GM18499 (cell line): ENCODE measurements around the gene DPP6.
"Not testable (repeated sequence)": the region's sequence is repeated elsewhere in the genome, so short reads cannot be mapped to it uniquely, and the experiment has no call there.

ENCODE experiments used
- ATAC-seq: cut with Tn5 transposase; IDR thresholded peaks from one replicate; pipeline ENCODE4 v1.9.1; 2021; ENCODE audit warnings: moderate number of reproducible peaks; ENCODE audit not compliant: insufficient read depth, unreplicated experiment

The DPP6 gene

DNA sequence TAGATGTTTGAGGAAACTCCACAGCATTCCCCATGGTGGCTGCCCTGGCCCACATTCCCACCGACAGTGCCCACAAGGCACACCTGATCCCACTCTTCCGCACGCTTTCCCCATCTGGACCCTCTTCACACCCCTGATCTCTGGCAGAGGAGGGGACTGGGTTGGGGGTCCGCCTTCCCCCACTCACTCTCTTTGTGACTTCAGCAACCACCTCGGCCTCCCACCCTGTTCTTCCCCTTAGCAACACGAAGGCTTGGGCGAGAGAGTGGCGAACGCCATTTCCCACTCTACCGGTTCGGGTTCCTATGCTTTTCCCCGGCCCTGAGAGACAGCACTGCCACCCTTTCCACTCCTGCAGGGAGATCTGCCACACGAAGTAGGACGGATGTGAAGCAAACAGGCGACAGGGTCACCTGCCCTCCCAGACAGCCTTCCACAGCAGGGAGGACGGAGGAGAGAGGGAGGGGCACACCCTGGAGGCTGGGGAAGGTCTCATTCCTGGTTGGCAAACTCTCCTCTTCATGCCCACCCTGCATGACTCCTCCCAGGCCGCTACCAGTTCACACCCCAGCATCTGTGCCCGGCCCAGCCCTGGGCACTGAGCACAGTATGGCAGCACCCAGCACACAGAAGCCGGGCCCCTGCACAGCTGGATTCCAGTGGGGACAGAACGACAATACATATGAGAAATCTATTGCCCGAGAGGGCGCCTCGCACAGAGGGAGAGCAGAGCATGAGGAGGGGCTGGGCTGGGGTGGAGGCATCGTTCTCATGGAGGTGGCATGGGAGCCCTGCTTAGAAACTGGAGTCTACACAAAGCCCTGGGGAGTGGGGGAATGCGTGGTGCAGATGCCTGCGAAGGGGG is 857.3 kb downstream of the DPP6 start:
- ATAC-seq = no peak

GRCh38 chr7:154910125-154910524 is 857.9 kb downstream of the DPP6 start:
- no peak for ATAC-seq

DNA sequence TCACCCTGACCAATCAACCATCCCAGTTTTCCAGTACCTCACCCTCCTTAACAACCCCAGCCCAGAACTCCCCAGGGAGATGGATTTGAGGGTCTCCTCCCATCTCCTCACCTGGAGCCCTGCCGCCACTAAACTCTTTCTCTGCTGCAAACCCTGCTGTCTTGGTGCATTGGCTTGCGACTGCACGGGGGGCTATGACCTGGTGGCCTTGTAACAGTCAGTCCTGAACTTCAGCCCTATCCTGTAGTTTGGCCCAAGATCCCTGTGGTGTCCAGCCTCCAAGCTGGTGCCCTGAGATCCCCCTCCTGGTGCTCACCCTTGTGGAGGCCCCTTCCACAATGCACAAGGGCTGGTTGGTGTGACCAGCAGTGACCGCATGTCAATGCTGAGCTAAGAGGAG is 858.8 kb downstream of the DPP6 start:
- no peak for ATAC-seq

DNA sequence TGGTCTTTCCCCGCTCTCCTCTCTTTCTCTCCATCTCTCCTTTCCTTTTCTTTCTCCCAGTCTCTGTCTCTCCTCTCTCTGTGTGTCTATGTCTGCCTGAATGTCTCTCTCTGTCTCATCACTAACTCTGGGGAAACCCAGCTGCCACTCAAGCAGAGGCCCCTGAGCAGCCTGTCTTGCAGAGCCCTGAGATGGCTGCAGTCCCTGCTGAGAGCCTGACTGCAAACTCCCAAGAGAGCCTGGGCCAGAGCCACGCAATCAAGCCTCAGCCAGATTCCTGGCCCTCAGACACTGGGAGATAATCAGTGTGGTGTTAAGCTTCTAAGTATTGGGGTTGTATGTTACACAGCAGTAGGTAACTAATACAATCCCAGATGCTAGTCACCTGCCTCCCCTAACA is 859.2 kb downstream of the DPP6 start:
- no peak for ATAC-seq

DNA sequence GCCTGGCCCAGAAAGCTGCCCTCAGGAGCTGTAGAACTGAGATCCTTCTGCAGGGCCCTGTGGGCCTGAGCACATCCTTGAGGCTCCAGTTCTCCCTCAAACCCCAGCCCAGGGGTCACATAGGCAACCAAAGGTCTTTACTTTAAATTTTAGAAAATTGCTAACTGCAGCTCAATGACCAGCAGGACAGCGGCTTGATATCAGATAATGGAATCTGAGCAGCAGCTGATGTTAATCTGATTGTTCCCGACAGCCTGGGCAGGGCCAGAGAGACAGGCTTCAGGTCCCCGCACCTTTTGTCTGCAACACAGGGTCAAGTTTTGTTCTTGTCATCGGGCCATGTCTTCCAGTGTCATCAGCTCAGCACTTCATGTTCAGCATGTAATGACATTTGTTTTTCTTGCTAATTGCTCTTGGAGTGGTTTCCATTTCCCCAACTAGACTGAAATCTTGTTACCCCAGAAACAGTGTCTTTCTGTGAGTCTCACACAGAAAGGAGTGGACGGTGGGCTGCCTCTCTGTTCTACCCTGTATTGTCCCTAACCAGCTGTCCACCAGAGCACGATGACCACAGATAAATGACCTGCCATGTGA is 859.8 kb downstream of the DPP6 start:
- no peak for ATAC-seq

GRCh38 chr7:154912871-154913637 is 860.9 kb downstream of the DPP6 start:
- no peak for ATAC-seq

DNA sequence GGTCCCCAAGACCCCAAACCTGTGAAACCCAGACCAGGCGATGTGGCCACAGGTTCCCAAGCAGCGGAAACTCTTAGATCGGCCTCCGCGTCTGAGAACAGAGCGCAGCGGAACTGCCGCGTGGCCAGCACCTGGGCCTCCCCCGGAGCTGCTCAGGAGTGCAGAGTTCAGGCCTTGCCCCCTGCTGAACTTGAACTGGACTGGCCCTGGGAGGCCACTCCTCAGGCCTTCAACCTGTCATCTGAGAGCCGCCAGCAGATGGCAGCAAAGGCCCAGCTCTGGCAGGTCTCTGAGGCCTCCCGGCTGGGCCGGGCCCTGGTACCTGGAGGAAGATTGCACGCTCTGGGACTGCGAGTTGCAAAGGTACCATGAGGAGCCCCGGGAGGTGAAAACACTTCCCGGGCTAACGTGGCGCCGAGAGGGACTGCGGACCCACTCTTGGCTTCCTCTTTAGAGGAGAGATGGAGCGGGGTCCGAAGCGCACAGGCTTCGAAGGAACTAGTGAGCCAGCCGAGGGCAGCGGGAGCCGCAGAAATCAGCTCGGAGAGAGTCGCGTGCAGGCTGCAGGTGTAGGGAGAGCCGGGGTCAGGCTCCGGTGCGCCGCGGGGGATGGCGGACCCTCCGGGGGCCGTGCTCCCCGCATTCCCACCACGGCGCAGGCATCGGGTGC is 861.6 kb downstream of the DPP6 start:
- ATAC-seq = peak; percentile 90

GRCh38 chr7:154914308-154914995 is 862.3 kb downstream of the DPP6 start:
- no peak for ATAC-seq

DNA sequence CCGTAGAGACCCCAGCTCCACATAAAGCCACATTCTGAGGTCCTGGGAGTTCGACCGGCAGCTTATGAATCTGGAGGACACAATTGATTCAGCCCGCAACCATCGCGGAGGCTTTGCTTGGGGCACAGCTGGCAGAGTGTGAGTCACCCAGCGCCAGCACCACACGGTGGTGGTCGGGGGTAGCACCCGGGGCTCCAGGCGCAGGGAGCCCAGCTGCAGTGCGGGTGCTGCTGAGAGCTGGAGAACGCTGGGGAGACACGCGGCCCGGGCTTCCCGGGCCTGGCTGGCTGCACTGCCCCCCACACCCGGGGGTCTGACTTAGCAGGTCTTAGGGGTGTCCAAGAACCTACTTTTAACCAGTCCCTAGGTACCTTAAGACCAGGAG is 862.8 kb downstream of the DPP6 start:
- no peak for ATAC-seq

- ATAC-seq = no peak
Observed at GRCh38 chr7:154915600-154915999, 863.4 kb downstream of the DPP6 start.

DNA sequence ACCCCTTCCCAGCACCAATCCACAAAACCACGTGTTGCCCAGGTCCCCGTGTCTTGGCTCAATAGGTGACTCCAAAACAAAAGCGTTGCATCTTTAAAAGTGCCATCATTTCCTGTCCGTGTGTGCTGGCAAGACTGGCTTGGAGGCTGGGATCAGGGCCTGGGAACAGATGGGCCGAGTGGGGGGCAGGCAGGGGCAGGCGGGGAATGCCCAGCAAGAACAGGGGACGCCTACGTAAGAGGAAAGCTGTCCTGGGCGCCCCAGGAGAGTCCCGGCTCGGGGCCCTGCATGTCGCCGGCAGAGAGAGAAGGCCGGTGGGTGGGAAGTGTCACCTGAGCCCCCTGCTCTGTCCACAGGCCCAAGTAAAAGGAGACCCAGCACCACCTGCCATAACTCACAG is 864.2 kb downstream of the DPP6 start:
- ATAC-seq = no peak

GRCh38 chr7:154916856-154917807 is 864.9 kb downstream of the DPP6 start:
- ATAC-seq = no peak

DNA sequence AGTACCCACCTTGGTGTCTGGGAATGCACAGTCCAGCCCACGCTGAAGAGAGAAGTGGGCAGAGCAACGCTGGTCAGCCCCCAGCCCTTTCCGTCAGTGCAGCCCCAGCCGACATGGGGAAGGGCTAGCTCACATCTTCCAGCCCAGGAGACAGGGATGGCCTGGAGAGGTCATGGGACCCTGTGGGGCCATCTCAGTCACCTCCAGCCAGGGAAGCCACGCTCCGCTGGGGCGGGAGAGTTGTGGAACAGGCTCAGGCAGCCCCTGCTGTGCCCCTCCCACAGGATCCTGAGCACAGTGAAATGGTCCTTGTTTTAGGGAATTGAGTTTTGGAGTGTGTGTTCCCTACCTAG is 865.6 kb downstream of the DPP6 start:
- ATAC-seq = no peak

DNA sequence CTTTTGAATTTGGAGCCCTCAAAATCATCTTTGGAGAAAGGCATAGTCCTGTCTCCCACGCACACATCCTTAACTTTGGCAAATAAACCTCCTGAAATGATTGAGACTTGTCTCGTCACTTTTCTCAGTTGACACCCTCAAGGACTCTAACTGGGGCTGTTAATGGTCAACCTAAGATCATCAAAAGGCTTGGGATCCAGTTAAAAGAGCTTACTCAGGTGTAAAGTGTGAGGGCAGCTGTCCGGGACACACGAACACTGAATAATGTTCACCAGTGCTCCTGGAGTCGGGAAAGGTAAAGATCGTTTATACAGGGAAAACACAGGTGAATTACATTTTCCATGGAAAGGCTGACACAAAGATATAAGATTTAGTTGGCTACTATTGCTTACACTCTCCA is 866.1 kb downstream of the DPP6 start:
- ATAC-seq = no peak

- ATAC-seq = no peak
Observed at GRCh38 chr7:154918741-154919140, 866.5 kb downstream of the DPP6 start.

- ATAC-seq = no peak
Observed at GRCh38 chr7:154919344-154920225, 867.4 kb downstream of the DPP6 start.

- ATAC-seq = not testable (repeated sequence)
Observed at GRCh38 chr7:154922472-154922871, 870.3 kb downstream of the DPP6 start.

DNA sequence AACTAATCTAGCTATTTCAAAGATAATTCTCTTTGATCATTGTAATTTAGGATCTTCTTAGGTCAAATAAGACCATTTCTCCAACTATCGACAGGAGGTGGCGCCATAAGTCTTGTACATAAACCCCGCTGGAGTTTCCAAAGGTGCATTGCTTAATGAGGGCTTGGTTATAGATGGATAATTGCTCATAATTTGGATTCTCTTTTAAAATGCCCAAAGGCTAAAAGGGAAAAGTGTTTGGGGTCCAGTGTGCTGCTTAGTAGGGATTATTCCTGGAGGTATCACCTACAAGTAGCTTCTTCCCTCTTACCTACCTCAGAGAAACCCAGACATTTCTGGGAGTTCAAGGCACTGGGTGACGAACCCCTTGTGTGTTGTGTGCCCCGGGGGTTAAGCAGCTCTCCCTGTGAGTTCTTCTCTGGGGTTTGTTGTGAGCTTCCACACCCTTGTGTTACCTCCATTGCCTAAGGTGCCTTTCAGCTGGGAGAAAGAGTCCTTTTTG is 875.5 kb downstream of the DPP6 start:
- peak; percentile 52 for ATAC-seq
